Bone marrow (tissue), 2 donors: ENCODE results near the gene SMARCD2.
"Not testable (repeated sequence)": the region's sequence is repeated elsewhere in the genome, so short reads cannot be mapped to it uniquely, and the experiment has no call there.

Experiments
- DNase-seq, 2 donors: peaks; one replicate each; lab custom pipeline; 2025; lab: John Stamatoyannopoulos, UW

Gene SMARCD2

GRCh38 chr17:63842540-63843386, at the start of gene SMARCD2:
SMARCD2 (minus strand) TSS chr17:63842685; CDS start chr17:63842674, 11 bp downstream.
- peak; percentile 94 to 97 for DNase-seq

GRCh38 chr17:63889026-63889848, 46.8 kb upstream of the SMARCD2 start:
- peak in 1 of 2 donors; percentile 42 for DNase-seq

GRCh38 chr17:63885119-63885518, 42.6 kb upstream of the SMARCD2 start:
- DNase-seq = not testable (repeated sequence)

DNA sequence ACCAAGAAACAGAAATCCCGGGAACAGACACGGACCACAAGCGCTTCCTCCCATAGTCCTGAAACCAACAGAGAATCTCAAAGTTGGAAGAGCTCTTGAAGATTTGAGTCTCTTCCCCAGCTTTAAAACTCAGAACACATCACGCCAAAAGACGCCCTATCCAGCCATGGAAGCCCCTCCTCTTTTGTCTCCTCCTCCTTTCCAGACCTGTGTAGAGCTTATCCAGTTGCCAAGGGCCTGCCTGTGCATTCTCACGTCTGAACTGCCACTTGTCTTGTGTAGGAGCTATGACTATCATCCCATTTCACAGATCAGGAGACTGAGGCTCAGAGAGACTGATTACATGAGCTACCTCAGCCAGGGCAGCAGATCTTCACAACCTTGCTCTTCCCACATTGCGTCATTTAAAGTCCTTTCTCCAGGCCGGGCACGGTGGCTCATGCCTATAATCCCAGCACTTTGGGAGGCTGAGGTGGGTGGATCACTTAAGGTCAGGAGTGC, 40.2 kb upstream of the SMARCD2 start:
- DNase-seq = not testable (repeated sequence)

DNA sequence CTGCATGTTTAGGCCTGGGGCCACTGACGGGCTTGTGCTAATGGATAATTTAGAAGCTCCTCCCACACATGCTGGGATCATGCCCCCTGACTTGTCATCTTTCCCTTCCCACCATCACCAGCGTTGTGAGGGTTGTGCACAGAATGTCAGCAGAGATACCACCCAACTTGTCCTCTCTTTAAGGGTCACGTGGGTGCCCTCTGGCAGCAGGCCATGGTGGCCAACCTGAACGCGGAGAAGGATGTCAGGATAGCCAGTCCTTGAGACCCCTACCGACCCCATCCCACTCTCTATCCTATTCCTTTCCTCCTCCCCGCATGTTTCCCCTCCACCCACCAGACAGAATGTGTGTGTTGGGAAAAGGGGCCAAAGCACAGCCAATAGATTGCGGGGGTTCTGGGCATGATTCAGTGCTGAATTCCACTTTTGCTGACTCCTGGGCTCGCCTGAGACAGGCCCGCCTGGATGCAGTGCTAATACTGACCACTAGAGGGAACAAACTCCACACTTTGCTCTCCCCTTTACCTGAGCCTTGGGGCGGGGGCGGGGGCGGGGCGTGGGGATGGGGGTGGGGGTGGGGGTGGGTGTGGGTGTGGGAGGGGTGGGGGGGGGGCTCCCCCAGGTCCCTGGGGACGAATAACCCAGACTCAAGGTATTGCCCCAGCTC, 39.6 kb upstream of the SMARCD2 start, which contains the start of gene GH2:
GH2 (minus strand) TSS at position 10 of the 667 bp plus-strand sequence. CDS start 143 bp downstream, outside the sequence.
- peak in 1 of 2 donors; percentile 4 for DNase-seq

DNA sequence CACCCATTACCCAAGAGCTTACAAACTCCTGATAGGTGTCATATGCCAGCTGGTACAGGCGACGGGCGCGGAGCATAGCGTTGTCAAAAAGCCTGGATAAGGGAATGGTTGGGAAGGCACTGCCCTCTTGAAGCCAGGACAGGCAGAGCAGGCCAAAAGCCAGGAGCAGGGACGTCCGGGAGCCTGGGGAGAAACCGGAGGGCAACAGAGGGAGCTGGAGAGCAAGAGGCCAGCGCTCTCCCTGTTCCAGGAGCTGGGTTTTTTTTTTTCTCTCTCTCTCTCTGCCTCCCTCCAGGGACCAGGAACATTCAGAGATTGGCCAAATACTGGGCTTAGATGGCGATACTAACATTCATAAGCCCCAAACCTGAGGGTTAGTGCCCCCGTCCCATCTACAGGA, 38.9 kb upstream of the SMARCD2 start:
- DNase-seq = not testable (repeated sequence)

- no peak for DNase-seq
Measured at GRCh38 chr17:63880706-63881105, 38.2 kb upstream of the SMARCD2 start.

- DNase-seq = not testable (repeated sequence)
Measured at GRCh38 chr17:63878413-63878812, 35.9 kb upstream of the SMARCD2 start.

GRCh38 chr17:63874693-63875092, 32.2 kb upstream of the SMARCD2 start:
- DNase-seq = not testable (repeated sequence)

GRCh38 chr17:63874061-63874626, 31.7 kb upstream of the SMARCD2 start:
- not testable (repeated sequence) for DNase-seq

DNA sequence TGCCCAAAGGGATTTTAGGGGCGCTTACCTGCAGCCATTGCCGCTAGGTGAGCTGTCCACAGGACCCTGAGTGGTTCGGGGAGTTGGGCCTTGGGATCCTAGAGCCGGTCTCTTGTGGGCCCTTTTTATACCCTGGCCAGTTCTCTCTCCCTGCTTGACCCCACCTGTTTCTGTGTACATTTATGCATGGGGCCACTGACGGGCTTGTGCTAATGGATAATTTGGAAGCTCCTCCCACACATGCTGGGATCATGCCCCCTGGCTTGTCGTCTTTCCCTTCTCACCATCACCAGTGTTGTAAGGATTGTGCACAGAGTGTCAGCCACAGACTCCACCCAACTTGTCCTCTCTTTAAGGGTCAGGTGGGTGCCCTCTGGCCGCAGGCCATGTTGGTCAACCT, 31.1 kb upstream of the SMARCD2 start, which contains the start of gene CSH2:
CSH2 (minus strand) TSS at position 101 of the 400 bp plus-strand sequence; CDS start at position 38, 63 bp downstream.
- DNase-seq = not testable (repeated sequence)

DNA sequence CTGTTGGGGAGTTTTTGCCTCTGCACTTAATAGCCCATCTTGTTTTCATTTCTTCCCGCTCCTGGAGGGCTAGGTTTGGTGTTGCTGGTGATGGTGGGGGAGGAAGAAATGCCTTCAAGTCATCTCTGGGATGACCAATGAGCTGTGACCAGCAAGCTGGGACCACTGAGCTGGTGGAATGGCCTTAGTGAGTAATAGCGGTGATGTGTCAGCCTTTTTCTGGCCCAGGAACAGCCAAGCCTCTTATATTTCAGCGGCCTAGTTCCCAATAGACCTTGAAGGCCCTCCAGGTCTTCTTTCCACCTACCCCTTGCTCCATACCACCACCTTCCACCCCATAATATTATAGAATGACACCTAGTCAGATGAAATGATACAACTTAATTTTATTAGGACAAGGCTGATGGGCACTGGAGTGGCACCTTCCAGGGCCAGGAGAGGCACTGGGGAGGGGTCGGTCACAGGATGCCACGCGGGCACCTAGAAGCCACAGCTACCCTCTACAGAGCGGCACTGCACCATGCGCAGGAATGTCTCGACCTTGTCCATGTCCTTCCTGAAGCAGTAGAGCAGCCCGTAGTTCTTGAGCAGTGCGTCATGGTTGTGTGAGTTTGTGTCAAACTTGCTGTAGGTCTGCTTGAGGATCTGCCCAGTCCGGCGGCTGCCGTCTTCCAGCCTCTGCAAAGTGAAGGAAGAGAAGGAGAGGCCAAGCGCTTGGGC, 29.3 kb upstream of the SMARCD2 start:
- DNase-seq = not testable (repeated sequence)

GRCh38 chr17:63870292-63870665, 27.8 kb upstream of the SMARCD2 start:
- not testable (repeated sequence) for DNase-seq

DNA sequence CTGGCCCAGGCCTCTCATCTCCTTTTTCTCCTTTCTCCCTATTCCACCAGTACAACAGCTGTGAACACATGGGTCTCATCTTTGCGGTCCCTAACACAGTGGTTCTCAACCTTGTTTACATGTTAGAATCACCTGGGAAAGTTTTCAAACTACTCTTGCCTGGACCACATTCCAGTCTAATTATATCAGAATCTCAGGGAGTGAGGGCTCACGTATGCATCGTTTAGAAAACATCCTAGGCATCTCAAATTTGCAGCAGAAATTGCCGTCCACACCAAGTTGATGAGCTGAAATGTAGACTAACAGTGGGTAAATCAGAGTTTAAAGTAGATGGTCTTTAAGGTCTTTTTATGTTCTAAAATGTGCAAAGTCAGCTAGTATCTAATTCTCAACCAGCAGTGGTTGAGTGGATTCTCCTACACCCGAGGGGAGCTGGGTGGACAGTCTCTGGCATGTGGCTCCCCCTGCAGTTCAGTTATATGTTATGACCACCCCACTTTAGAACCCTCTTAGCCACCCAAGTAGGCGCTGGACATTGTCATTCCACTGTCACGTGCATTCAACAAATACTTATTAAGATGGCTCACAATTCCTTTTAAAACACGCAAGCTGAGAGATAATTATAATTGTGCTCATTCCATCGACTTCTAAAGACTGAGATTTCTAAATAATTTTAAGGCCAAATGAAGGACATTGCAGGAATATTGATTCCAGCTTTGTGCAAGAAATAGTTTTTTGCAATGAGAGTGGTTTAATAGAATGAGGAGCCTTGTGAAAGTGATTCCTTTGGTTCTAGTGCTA, 27.2 kb upstream of the SMARCD2 start:
- DNase-seq = not testable (repeated sequence)

GRCh38 chr17:63866625-63867024, 24.1 kb upstream of the SMARCD2 start:
- not testable (repeated sequence) for DNase-seq

DNA sequence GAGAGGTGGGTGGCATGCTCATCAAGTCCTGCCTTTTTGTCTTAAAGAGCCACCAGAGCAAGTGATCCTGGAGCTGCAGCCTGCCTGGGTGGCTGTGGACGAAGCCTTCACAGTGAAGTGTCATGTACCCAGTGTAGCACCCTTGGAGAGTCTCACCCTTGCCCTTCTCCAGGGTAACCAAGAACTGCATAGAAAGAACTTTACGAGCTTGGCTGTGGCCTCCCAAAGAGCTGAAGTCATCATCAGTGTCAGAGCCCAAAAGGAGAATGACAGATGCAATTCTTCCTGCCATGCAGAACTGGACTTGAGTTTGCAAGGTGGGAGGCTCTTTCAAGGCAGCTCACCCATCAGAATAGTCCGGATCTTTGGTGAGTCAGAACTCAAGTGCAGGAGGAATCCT, 16.8 kb upstream of the SMARCD2 start:
- no peak for DNase-seq

GRCh38 chr17:63856425-63856824, 13.9 kb upstream of the SMARCD2 start:
- DNase-seq = not testable (repeated sequence)

- no peak for DNase-seq
Measured at GRCh38 chr17:63855185-63855584, 12.7 kb upstream of the SMARCD2 start.

DNA sequence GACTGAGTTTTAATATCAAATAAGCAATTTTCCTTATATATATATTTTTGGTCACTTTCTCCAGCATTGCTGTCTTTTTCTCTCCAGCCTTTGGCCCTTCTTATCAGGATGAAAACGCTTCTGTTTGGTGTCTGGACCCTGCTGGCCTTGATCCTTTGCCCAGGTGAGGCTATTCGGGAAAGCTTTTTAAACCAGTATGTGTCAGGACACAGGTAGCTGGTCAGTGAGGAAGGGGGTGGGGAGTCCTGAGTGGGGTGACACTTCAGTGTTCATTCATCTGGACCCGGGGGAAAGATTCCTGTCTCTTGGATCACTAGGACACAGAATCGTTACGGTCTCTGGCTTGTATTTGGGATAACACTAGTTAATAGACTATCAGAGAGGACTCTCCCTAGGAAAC, 12.2 kb upstream of the SMARCD2 start:
- DNase-seq = no peak

GRCh38 chr17:63853260-63853659, 10.8 kb upstream of the SMARCD2 start:
- no peak for DNase-seq
